ENCODE data around the gene NKX6-2.

DNA sequence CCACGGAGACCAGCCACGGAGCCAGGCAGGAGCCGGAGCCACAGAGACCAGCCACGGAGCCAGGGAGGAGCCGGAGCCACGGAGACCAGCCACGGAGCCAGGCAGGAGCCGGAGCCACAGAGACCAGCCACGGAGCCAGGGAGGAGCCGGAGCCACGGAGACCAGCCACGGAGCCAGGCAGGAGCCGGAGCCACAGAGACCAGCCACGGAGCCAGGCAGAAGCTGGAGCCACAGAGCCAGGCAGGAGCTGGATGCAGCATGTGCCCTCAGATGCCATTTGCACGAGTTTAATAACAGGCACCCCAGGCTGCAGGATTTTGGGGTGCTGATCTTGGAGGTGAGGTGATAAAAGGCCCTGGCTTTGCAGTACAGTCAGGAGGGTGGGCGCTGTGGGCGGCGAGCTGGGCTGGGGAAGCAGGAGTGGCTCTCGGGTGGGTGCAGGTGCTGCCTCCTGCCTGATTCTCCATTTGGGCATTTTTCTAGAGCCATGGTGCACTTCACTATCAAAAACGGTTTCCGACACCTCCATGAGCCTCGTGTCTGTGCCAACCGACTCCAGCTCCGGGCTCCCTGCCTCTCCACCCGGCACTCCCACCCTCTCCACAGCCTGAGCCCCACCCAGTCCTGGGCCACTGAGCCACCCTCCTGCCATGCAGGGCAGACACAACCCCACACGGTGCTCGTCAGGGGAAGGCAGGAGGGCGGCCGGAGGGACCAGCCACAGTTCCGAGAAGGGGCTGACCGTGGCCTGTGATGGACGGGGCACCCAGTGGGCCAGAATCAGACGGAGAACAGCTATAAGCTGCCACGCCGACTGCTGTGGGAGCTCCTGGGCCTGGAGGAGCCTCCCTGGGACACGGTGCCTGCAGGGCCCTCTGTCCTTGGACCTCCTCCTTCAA, 40.8 kb upstream of the NKX6-2 start:
- TF ChIP-seq, protein P1, sequence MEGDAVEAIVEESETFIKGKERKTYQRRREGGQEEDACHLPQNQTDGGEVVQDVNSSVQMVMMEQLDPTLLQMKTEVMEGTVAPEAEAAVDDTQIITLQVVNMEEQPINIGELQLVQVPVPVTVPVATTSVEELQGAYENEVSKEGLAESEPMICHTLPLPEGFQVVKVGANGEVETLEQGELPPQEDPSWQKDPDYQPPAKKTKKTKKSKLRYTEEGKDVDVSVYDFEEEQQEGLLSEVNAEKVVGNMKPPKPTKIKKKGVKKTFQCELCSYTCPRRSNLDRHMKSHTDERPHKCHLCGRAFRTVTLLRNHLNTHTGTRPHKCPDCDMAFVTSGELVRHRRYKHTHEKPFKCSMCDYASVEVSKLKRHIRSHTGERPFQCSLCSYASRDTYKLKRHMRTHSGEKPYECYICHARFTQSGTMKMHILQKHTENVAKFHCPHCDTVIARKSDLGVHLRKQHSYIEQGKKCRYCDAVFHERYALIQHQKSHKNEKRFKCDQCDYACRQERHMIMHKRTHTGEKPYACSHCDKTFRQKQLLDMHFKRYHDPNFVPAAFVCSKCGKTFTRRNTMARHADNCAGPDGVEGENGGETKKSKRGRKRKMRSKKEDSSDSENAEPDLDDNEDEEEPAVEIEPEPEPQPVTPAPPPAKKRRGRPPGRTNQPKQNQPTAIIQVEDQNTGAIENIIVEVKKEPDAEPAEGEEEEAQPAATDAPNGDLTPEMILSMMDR (IDR thresholded peaks at IDR 0.05; ENCODE audit: low read length) = no peak
- no peak for TF ChIP-seq EZH2 (IDR thresholded peaks at IDR 0.05; ENCODE audit: borderline replicate concordance, low read length)
